ENCODE results near the gene RFK. TPM values are rescaled to one million over a fixed set of nuclear protein-coding genes. Genes with fewer than 3 reads are reported as not detected.
"Not testable (repeated sequence)": the region's sequence is repeated elsewhere in the genome, so short reads cannot be mapped to it uniquely, and the experiment has no call there.

Gene RFK
- total and polyA plus RNA-seq, 4 donors, result 9.4 to 25.0 (median 18.5) TPM

- intact Hi-C loops (cut with DNase I), result no loop called here
- Histone ChIP-seq H3K4me1 (ENCODE audit: control insufficient read depth in 1 of 2, insufficient read depth in 2 of 2, low read length in 2 of 2) (peaks cover 5 to 6% of the 10 kb centered on the region in 2 donors), H3K9me3 (ENCODE audit: control insufficient read depth, low read length) (no peaks in the 10 kb centered on the region), H3K27me3 (ENCODE audit: control insufficient read depth in 1 of 2, insufficient read depth in 2 of 2, low read length in 1 of 2) (no peaks in the 10 kb centered on the region), H3K4me3 (ENCODE audit: low read length in 2 of 2) (no peak overlapping the region), H3K36me3 (ENCODE audit: control insufficient read depth in 1 of 2, insufficient read depth in 2 of 2, low read length in 1 of 2) (no peaks in the 10 kb centered on the region), H3K27ac (ENCODE audit: low read depth in 1 of 2, low read length in 2 of 2) (no peak overlapping the region)
- ATAC-seq (ENCODE audit: low FRiP score) (no peak), DNase-seq (no peak)
- WGBS, 2 donors, result 53 to 59% methylated on average over 4 of the region's 4 CpGs
Measured at GRCh38 chr9:76369583-76369982, 24.6 kb downstream of the RFK start.

GRCh38 chr9:76366275-76366674 lies 28.0 kb downstream of the RFK start:
- Histone ChIP-seq H3K27me3 (ENCODE audit: control insufficient read depth in 1 of 2, insufficient read depth in 2 of 2, low read length in 1 of 2) (no peaks in the 10 kb centered on the region), H3K4me1 (ENCODE audit: control insufficient read depth in 1 of 2, insufficient read depth in 2 of 2, low read length in 2 of 2) (no peaks in the 10 kb centered on the region), H3K27ac (ENCODE audit: low read depth in 1 of 2, low read length in 2 of 2) (no peak overlapping the region), H3K4me3 (ENCODE audit: low read length in 2 of 2) (no peak overlapping the region), H3K36me3 (ENCODE audit: control insufficient read depth in 1 of 2, insufficient read depth in 2 of 2, low read length in 1 of 2) (no peaks in the 10 kb centered on the region), H3K9me3 (ENCODE audit: control insufficient read depth, low read length) (no peaks in the 10 kb centered on the region)
- DNase-seq (no peak), ATAC-seq (ENCODE audit: low FRiP score) (no peak)
- intact Hi-C loops (cut with DNase I), result no loop called here
- 91 to 95% methylated on average over 4 of the region's 4 CpGs for WGBS, 2 donors

- H3K4me3 ChIP-seq (ENCODE audit: low read length in 2 of 2), result no peak overlapping the region
- no peaks in the 10 kb centered on the region for H3K36me3 ChIP-seq (ENCODE audit: control insufficient read depth in 1 of 2, insufficient read depth in 2 of 2, low read length in 1 of 2)
- H3K4me1 ChIP-seq (ENCODE audit: control insufficient read depth in 1 of 2, insufficient read depth in 2 of 2, low read length in 2 of 2), result no peaks in the 10 kb centered on the region
- ATAC-seq (ENCODE audit: low FRiP score) (peak; percentile 71), DNase-seq (no peak)
- no peak overlapping the region for H3K27ac ChIP-seq (ENCODE audit: low read depth in 1 of 2, low read length in 2 of 2)
- WGBS, 2 donors, result 4 to 8% methylated on average over 1 of the region's 1 CpG
- no peaks in the 10 kb centered on the region for H3K9me3 ChIP-seq (ENCODE audit: control insufficient read depth, low read length)
- intact Hi-C loops (cut with DNase I), result no loop called here
- no peaks in the 10 kb centered on the region for H3K27me3 ChIP-seq (ENCODE audit: control insufficient read depth in 1 of 2, insufficient read depth in 2 of 2, low read length in 1 of 2)
Measured at GRCh38 chr9:76365028-76365427, 29.2 kb downstream of the RFK start.

- no peaks in the 10 kb centered on the region for H3K9me3 ChIP-seq (ENCODE audit: control insufficient read depth, low read length)
Measured at GRCh38 chr9:76363032-76363395, 31.2 kb downstream of the RFK start.

GRCh38 chr9:76362332-76363031 lies 31.7 kb downstream of the RFK start:
- 89 to 90% methylated on average over 16 of the region's 16 CpGs for WGBS, 2 donors
- H3K36me3 ChIP-seq (ENCODE audit: control insufficient read depth in 1 of 2, insufficient read depth in 2 of 2, low read length in 1 of 2); H3K27ac ChIP-seq (ENCODE audit: low read depth in 1 of 2, low read length in 2 of 2); DNase-seq; H3K27me3 ChIP-seq (ENCODE audit: control insufficient read depth in 1 of 2, insufficient read depth in 2 of 2, low read length in 1 of 2); intact Hi-C loops (cut with DNase I); ATAC-seq (ENCODE audit: low FRiP score); H3K9me3 ChIP-seq (ENCODE audit: control insufficient read depth, low read length); H3K4me3 ChIP-seq (ENCODE audit: low read length in 2 of 2); H3K4me1 ChIP-seq (ENCODE audit: control insufficient read depth in 1 of 2, insufficient read depth in 2 of 2, low read length in 2 of 2): not testable (repeated sequence)

More at GRCh38 chr9:76363032-76363395, 31.2 kb downstream of the RFK start:
- DNase-seq, result no peak
- WGBS, 2 donors, result 91 to 92% methylated on average over 3 of the region's 3 CpGs
- ATAC-seq (ENCODE audit: low FRiP score), result no peak
- Histone ChIP-seq H3K27me3 (ENCODE audit: control insufficient read depth in 1 of 2, insufficient read depth in 2 of 2, low read length in 1 of 2) (no peaks in the 10 kb centered on the region), H3K4me3 (ENCODE audit: low read length in 2 of 2) (no peak overlapping the region), H3K4me1 (ENCODE audit: control insufficient read depth in 1 of 2, insufficient read depth in 2 of 2, low read length in 2 of 2) (no peaks in the 10 kb centered on the region), H3K36me3 (ENCODE audit: control insufficient read depth in 1 of 2, insufficient read depth in 2 of 2, low read length in 1 of 2) (no peaks in the 10 kb centered on the region), H3K27ac (ENCODE audit: low read depth in 1 of 2, low read length in 2 of 2) (no peak overlapping the region)
- intact Hi-C loops (cut with DNase I), result no loop called here

GRCh38 chr9:76359766-76360165 lies 34.5 kb downstream of the RFK start:
- ATAC-seq (ENCODE audit: low FRiP score) (no peak), DNase-seq (no peak)
- intact Hi-C loops (cut with DNase I), result no loop called here
- H3K9me3 ChIP-seq (ENCODE audit: control insufficient read depth, low read length), result no peaks in the 10 kb centered on the region
- H3K27ac ChIP-seq (ENCODE audit: low read depth in 1 of 2, low read length in 2 of 2), result no peak overlapping the region
- no peaks in the 10 kb centered on the region for H3K4me1 ChIP-seq (ENCODE audit: control insufficient read depth in 1 of 2, insufficient read depth in 2 of 2, low read length in 2 of 2)
- H3K4me3 ChIP-seq (ENCODE audit: low read length in 2 of 2), result no peak overlapping the region
- WGBS, 2 donors, result 74 to 77% methylated on average over 2 of the region's 2 CpGs
- H3K36me3 ChIP-seq (ENCODE audit: control insufficient read depth in 1 of 2, insufficient read depth in 2 of 2, low read length in 1 of 2), result no peaks in the 10 kb centered on the region
- no peaks in the 10 kb centered on the region for H3K27me3 ChIP-seq (ENCODE audit: control insufficient read depth in 1 of 2, insufficient read depth in 2 of 2, low read length in 1 of 2)

- Histone ChIP-seq H3K27me3 (ENCODE audit: control insufficient read depth in 1 of 2, insufficient read depth in 2 of 2, low read length in 1 of 2) (no peaks in the 10 kb centered on the region), H3K4me3 (ENCODE audit: low read length in 2 of 2) (no peak overlapping the region), H3K9me3 (ENCODE audit: control insufficient read depth, low read length) (no peaks in the 10 kb centered on the region), H3K27ac (ENCODE audit: low read depth in 1 of 2, low read length in 2 of 2) (no peak overlapping the region), H3K4me1 (ENCODE audit: control insufficient read depth in 1 of 2, insufficient read depth in 2 of 2, low read length in 2 of 2) (no peaks in the 10 kb centered on the region), H3K36me3 (ENCODE audit: control insufficient read depth in 1 of 2, insufficient read depth in 2 of 2, low read length in 1 of 2) (no peaks in the 10 kb centered on the region)
- intact Hi-C loops (cut with DNase I), result no loop called here
- 91 to 92% methylated on average over 4 of the region's 4 CpGs for WGBS, 2 donors
- no peak for ATAC-seq (ENCODE audit: low FRiP score)
- DNase-seq, result no peak
Measured at GRCh38 chr9:76359365-76359764, 34.9 kb downstream of the RFK start.

GRCh38 chr9:76358628-76359280 lies 35.5 kb downstream of the RFK start:
- H3K36me3 ChIP-seq (ENCODE audit: control insufficient read depth in 1 of 2, insufficient read depth in 2 of 2, low read length in 1 of 2), result no peaks in the 10 kb centered on the region
- no peaks in the 10 kb centered on the region for H3K4me1 ChIP-seq (ENCODE audit: control insufficient read depth in 1 of 2, insufficient read depth in 2 of 2, low read length in 2 of 2)
- no peaks in the 10 kb centered on the region for H3K27me3 ChIP-seq (ENCODE audit: control insufficient read depth in 1 of 2, insufficient read depth in 2 of 2, low read length in 1 of 2)
- WGBS, 2 donors, result 95% methylated on average over 10 of the region's 10 CpGs
- ATAC-seq (ENCODE audit: low FRiP score) (no peak), DNase-seq (no peak)
- H3K4me3 ChIP-seq (ENCODE audit: low read length in 2 of 2), result no peak overlapping the region
- intact Hi-C loops (cut with DNase I), result no loop called here
- no peaks in the 10 kb centered on the region for H3K9me3 ChIP-seq (ENCODE audit: control insufficient read depth, low read length)
- no peak overlapping the region for H3K27ac ChIP-seq (ENCODE audit: low read depth in 1 of 2, low read length in 2 of 2)

GRCh38 chr9:76357555-76357954 lies 36.7 kb downstream of the RFK start:
- no peaks in the 10 kb centered on the region for H3K36me3 ChIP-seq (ENCODE audit: control insufficient read depth in 1 of 2, insufficient read depth in 2 of 2, low read length in 1 of 2)
- no peaks in the 10 kb centered on the region for H3K27me3 ChIP-seq (ENCODE audit: control insufficient read depth in 1 of 2, insufficient read depth in 2 of 2, low read length in 1 of 2)
- no peak overlapping the region for H3K27ac ChIP-seq (ENCODE audit: low read depth in 1 of 2, low read length in 2 of 2)
- H3K4me3 ChIP-seq (ENCODE audit: low read length in 2 of 2), result no peak overlapping the region
- WGBS, 2 donors, result 76 to 82% methylated on average over 1 of the region's 1 CpG
- intact Hi-C loops (cut with DNase I), result no loop called here
- no peaks in the 10 kb centered on the region for H3K4me1 ChIP-seq (ENCODE audit: control insufficient read depth in 1 of 2, insufficient read depth in 2 of 2, low read length in 2 of 2)
- DNase-seq (no peak), ATAC-seq (ENCODE audit: low FRiP score) (no peak)
- H3K9me3 ChIP-seq (ENCODE audit: control insufficient read depth, low read length), result no peaks in the 10 kb centered on the region
